ENCODE measurements around the gene MAP3K4.

DNA sequence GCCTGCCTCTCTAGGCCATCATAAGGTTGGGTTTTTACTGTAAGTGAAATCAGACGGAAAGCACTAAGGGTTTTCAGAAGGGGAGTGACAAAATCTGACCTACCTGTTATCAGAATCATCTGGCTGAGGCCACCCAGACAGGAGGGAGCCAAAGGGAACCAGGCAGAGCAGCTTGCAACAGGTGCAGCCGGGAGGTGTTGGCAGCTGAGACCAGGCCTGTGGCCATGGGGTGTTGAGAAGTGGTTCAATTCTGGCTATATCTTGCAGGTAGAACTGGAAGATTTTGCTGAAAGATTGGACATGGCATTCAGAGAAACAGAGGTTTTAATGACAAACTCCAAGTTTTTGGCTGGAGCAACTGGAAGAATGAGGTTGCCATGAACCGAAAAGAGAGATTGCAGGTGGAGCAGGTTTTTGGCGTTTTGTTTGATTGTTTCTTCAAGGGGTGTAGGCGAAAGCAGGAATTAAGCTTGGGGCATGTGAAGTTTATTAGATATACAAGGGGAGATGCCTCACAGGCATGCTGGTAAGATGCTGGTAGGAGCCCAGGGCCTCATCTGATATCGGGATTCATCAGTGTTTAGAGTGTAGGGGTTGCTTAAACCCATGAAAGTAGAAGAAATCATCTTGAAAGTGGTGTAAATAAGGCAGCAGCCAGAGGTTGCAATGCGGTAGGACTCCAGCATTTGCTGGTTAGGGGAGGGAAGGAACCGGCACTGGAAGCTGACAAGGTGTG is 35.1 kb upstream of the MAP3K4 start:
- TF ChIP-seq EZH2 (IDR thresholded peaks at IDR 0.05; ENCODE audit: borderline replicate concordance, low read depth, low read length, poor library complexity, severe bottlenecking): no peak
- TF ChIP-seq, protein P1, sequence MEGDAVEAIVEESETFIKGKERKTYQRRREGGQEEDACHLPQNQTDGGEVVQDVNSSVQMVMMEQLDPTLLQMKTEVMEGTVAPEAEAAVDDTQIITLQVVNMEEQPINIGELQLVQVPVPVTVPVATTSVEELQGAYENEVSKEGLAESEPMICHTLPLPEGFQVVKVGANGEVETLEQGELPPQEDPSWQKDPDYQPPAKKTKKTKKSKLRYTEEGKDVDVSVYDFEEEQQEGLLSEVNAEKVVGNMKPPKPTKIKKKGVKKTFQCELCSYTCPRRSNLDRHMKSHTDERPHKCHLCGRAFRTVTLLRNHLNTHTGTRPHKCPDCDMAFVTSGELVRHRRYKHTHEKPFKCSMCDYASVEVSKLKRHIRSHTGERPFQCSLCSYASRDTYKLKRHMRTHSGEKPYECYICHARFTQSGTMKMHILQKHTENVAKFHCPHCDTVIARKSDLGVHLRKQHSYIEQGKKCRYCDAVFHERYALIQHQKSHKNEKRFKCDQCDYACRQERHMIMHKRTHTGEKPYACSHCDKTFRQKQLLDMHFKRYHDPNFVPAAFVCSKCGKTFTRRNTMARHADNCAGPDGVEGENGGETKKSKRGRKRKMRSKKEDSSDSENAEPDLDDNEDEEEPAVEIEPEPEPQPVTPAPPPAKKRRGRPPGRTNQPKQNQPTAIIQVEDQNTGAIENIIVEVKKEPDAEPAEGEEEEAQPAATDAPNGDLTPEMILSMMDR (conservative IDR thresholded peaks at IDR 0.05; ENCODE audit: low read depth, low read length): no peak

All from A673 (cell line).